Muscle layer of duodenum (tissue), 2 donors: ENCODE results near the gene HS2ST1.

Experiments
- H3K27ac ChIP-seq: one replicate; pipeline ENCODE4 v1.7.0; 2013; ENCODE audit warnings: mild to moderate bottlenecking, low read length
- H3K27me3 ChIP-seq: one replicate; pipeline ENCODE4 v1.7.0; 2013; ENCODE audit warnings: low read depth, mild to moderate bottlenecking, control low read depth, low read length
- H3K36me3 ChIP-seq, 2 donors: one replicate each; pipeline ENCODE4 v1.7.0; 2013; ENCODE audit warnings: low read length in 2 of 2, control low read depth in 1 of 2, mild to moderate bottlenecking in 1 of 2; ENCODE audit not compliant: insufficient read depth in 2 of 2, control insufficient read depth in 1 of 2
- H3K4me1 ChIP-seq, 2 donors: one replicate each; pipeline ENCODE4 v1.7.0; 2013; ENCODE audit warnings: low read length in 2 of 2, mild to moderate bottlenecking in 2 of 2, control low read depth in 1 of 2, moderate library complexity in 1 of 2; ENCODE audit not compliant: insufficient read depth in 2 of 2, control insufficient read depth in 1 of 2
- H3K4me3 ChIP-seq, 2 donors: one replicate each; pipeline ENCODE4 v1.7.0; 2013; ENCODE audit warnings: low read length in 2 of 2, low read depth in 1 of 2, mild to moderate bottlenecking in 1 of 2
- H3K9me3 ChIP-seq, 2 donors: one replicate each; pipeline ENCODE4 v1.7.0; 2013; ENCODE audit warnings: low read length in 2 of 2, control low read depth in 1 of 2, mild to moderate bottlenecking in 1 of 2; ENCODE audit not compliant: control insufficient read depth in 1 of 2
- donor health status: healthy.

HS2ST1 gene

GRCh38 chr1:86906419-86906818 lies 8.0 kb upstream of the HS2ST1 start:
- H3K9me3 ChIP-seq = no peaks in the 10 kb centered on the region
- peaks cover 0 to 5% of the 10 kb centered on the region in 2 donors for H3K4me1 ChIP-seq
- H3K27ac ChIP-seq = no peak overlapping the region
- peaks cover 7 to 13% of the 10 kb centered on the region in 2 donors for H3K36me3 ChIP-seq
- H3K27me3 ChIP-seq = no peaks in the 10 kb centered on the region
- no peak overlapping the region for H3K4me3 ChIP-seq

DNA sequence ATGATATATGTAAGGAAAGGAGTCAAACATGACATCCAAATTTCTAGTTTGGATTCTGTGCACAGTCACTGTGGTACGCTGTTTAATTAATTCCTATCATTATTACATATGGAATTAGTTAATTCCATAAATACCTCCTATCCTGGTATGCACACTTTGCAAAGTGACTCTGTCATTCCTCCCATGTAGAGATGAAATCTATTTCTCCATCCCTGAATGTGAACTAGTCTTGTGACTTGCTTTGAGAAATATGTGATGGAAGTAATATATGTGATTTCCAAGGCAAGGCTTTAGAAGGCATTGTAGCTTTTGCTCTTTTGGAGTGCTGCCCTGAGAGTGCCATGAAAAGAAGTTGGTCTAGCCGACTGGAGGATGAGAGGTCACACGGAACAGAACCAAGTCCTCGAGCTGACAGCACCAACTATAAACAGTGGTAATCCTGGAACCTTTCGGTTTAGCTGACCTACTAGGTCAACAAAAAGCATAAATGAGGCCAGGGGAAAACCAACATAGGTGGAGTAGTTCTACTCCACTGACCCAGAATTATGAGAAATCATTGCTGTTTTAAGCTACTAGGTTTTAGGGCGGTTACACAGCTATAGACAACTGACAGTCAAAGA lies 2.0 kb upstream of the HS2ST1 start:
- peaks cover 0 to 7% of the 10 kb centered on the region in 2 donors for H3K36me3 ChIP-seq
- no peaks in the 10 kb centered on the region for H3K27me3 ChIP-seq
- no peaks in the 10 kb centered on the region for H3K9me3 ChIP-seq
- peaks cover 9 to 19% of the 10 kb centered on the region in 2 donors for H3K4me1 ChIP-seq
- peak overlapping the region; percentile 94 to 99 for H3K4me3 ChIP-seq
- no peak overlapping the region for H3K27ac ChIP-seq

DNA sequence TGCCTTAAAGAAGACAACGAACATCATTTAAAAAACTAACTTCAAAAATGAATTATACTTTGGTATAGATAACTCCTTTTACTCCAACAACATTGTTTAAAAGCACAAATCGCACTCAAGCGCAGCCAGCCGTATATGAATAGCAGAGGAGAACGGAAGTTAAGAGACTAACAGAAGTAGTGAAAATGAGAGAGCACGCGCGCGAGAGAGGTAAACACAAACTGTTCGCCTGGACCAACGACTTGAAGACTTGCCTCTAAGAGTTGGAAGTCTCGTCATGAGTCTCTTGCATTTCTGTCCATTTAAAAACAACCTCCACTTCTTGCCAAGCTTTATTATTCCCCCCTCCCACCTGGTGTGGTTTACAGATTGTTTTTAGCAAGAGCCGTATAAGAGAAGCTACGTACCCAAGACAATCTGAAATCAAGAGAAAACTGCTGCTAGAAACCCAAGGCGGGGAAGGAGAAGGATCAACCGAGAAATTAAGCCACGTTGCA lies 988 bp upstream of the HS2ST1 start:
- Histone ChIP-seq H3K27me3 (no peaks in the 10 kb centered on the region), H3K4me1 (peaks cover 9 to 19% of the 10 kb centered on the region in 2 donors), H3K9me3 (no peaks in the 10 kb centered on the region), H3K27ac (peak overlapping the region; percentile 98), H3K36me3 (peaks cover 0 to 7% of the 10 kb centered on the region in 2 donors), H3K4me3 (peak overlapping the region; percentile 94 to 99)

- Histone ChIP-seq H3K36me3 (peaks cover 0 to 7% of the 10 kb centered on the region in 2 donors), H3K4me1 (peaks cover 9 to 19% of the 10 kb centered on the region in 2 donors), H3K27ac (peak within 1 kb of the TSS; percentile 98), H3K9me3 (no peaks in the 10 kb centered on the region), H3K4me3 (peak within 1 kb of the TSS; percentile 97 to 99), H3K27me3 (no peaks in the 10 kb centered on the region)
Observed at GRCh38 chr1:86913896-86914600, 387 bp upstream of the HS2ST1 start, which contains the start of gene SELENOF. Gene SELENOF (minus strand): TSS chr1:86914126. CDS start chr1:86914111, 15 bp downstream.

GRCh38 chr1:86914998-86915736 lies 732 bp downstream of the HS2ST1 start:
- H3K4me3 ChIP-seq = peak overlapping the region; percentile 95 to 97
- peaks cover 0 to 7% of the 10 kb centered on the region in 2 donors for H3K36me3 ChIP-seq
- no peaks in the 10 kb centered on the region for H3K27me3 ChIP-seq
- no peaks in the 10 kb centered on the region for H3K9me3 ChIP-seq
- H3K4me1 ChIP-seq = peaks cover 9 to 19% of the 10 kb centered on the region in 2 donors
- H3K27ac ChIP-seq = peak overlapping the region; percentile 60

DNA sequence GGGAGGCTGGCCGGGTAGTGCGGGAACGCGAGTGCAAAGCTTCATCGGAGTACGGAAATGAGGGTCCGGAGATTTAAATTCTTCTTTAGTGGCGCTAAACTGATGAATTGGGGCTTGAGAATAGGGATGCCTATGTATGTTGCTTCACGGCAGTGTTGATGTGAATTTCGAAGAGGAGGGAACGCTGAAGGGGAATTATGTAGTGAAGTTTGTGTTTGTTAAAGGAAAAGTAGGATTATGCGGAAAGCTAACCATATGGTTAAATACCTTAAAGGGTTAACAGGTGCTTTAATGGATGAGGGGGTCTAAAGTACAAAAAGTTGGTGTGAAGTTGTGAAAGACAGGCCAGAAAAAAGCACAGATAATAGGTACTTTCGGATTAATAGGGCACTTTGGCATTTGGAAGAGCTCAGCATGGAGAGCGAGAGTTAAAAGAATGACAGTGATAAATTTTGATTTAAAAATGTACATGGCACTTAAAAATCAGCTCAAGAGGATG lies 1.4 kb downstream of the HS2ST1 start:
- H3K4me3 ChIP-seq = peak overlapping the region; percentile 95 to 97
- no peaks in the 10 kb centered on the region for H3K9me3 ChIP-seq
- H3K27ac ChIP-seq = peak overlapping the region; percentile 60
- peaks cover 9 to 19% of the 10 kb centered on the region in 2 donors for H3K4me1 ChIP-seq
- peaks cover 0 to 7% of the 10 kb centered on the region in 2 donors for H3K36me3 ChIP-seq
- no peaks in the 10 kb centered on the region for H3K27me3 ChIP-seq

DNA sequence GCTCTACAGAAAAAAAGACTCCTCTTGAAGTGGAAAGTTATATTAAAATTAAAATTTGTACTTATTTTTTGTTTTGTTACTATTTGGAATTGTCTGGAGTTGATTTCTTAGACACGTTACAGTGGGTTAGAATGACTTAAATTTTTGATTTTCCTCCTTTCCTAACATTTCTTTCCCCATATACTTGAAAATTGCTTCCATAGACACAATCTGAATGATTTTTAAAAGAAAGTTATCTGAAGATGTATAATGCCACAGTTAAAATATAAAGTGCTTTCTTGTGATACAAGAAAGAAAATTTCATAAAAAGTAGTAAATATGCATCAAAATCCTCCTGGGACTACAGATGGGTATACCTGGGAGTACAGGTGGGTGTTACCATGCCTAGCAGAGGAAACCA lies 2.3 kb downstream of the HS2ST1 start:
- H3K4me3 ChIP-seq = no peak overlapping the region
- H3K4me1 ChIP-seq = peaks cover 9 to 14% of the 10 kb centered on the region in 2 donors
- peaks cover 0 to 7% of the 10 kb centered on the region in 2 donors for H3K36me3 ChIP-seq
- H3K27ac ChIP-seq = no peak overlapping the region
- H3K27me3 ChIP-seq = no peaks in the 10 kb centered on the region
- no peaks in the 10 kb centered on the region for H3K9me3 ChIP-seq

DNA sequence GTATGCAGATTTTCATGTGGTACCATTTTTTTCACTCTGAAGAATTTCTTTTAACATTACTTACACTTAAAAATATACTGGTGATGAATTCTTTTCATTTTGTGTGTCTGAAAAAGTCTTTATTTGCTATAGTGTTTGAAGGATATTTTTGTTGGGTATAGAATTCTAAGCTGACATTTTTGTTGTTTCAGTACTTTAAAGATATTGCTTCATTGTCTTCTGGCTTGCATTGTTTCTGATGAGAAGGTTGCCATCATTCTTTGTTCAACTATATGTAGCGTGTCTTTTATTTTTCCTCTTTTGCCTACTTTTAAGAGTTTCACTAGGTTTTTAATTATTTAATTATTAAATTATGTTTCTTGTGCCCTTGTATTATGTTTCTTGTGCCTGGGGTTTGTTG lies 8.0 kb downstream of the HS2ST1 start:
- H3K4me3 ChIP-seq = no peak overlapping the region
- no peaks in the 10 kb centered on the region for H3K27me3 ChIP-seq
- H3K36me3 ChIP-seq = no peaks in the 10 kb centered on the region
- H3K9me3 ChIP-seq = peaks cover 0 to 2% of the 10 kb centered on the region in 2 donors
- H3K27ac ChIP-seq = no peak overlapping the region
- H3K4me1 ChIP-seq = no peaks in the 10 kb centered on the region

DNA sequence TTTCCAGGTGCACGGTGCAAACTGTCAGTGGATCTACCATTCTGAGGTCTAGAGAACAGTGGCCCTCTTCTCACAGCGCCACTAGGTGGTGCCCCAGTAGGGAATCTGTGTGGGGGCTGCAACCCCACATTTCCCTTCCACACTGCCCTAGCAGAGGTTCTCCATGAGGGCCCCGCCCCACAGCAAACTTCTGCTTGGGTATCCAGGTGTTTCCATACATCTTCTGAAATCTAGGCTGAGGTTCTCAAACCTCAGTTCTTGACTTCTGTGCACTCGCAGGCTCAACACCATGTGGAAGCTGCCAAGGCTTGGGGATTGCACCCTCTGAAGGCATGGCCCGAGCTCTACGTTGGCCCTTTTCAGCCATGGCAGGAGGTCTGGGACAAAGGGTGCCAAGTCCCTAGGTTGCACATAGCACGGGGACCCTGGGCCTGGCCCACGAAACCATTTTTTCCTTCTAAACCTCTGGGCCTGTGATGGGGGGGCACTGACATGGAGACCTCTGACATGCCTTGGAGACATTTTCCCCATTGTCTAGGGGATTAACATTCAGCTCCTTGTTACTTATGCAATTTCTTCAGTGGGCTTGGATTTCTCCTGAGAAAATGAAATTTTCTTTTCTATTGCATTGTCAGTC lies 10.0 kb downstream of the HS2ST1 start:
- no peak overlapping the region for H3K4me3 ChIP-seq
- H3K36me3 ChIP-seq = no peaks in the 10 kb centered on the region
- H3K27me3 ChIP-seq = no peaks in the 10 kb centered on the region
- no peak overlapping the region for H3K27ac ChIP-seq
- H3K9me3 ChIP-seq = peaks cover 0 to 2% of the 10 kb centered on the region in 2 donors
- no peaks in the 10 kb centered on the region for H3K4me1 ChIP-seq

- Histone ChIP-seq H3K27ac (no peak overlapping the region), H3K4me3 (no peak overlapping the region), H3K9me3 (peaks cover 0 to 2% of the 10 kb centered on the region in 2 donors), H3K36me3 (no peaks in the 10 kb centered on the region), H3K4me1 (no peaks in the 10 kb centered on the region), H3K27me3 (no peaks in the 10 kb centered on the region)
Observed at GRCh38 chr1:86925742-86926141, 11.3 kb downstream of the HS2ST1 start.
